ENCODE results near the gene SLC25A51. TPM values are rescaled to one million over a fixed set of nuclear protein-coding genes. Genes with fewer than 3 reads are reported as not detected.

Gene SLC25A51
- total and polyA plus RNA-seq, 2 experiments from 2014 or later = 10.4 to 29.2 TPM

DNA sequence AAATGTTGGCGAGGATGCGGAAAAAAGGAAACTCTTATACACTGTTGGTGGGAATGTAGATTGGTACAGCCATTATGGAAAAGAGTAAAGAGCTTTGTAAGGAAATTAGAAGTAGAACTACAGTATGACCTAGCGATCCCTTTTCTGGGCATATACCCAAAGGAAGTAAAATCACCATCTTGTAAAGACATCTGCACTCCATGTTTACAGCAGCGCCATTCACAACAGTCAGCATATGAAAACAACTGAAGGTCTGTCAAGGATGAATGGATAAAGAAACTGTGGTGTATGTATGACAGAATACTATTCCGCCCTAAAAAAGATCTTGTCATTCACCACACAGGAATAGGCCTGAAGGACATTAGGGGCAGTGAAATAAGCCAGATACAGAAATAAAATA lies 27.7 kb upstream of the SLC25A51 start:
- 96% methylated on average over 5 of the region's 5 CpGs for WGBS (ENCODE audit: low lambda C conversion rate, missing lambda C conversion rate)
- H3K79me2 ChIP-seq = peaks cover 14% of the 10 kb centered on the region
- H3K4me3 ChIP-seq = no peak overlapping the region
- H3K9me2 ChIP-seq (replicated peaks; ENCODE audit: insufficient read depth) = no peaks in the 10 kb centered on the region
- H3K27ac ChIP-seq = no peak overlapping the region
- H2AFZ ChIP-seq = no peak overlapping the region
- no peaks in the 10 kb centered on the region for H3K4me1 ChIP-seq (ENCODE audit: insufficient read depth)
- DNase-seq (ENCODE audit: low spot score) = no peak
- no peaks in the 10 kb centered on the region for H4K20me1 ChIP-seq (ENCODE audit: insufficient read depth, poor library complexity, severe bottlenecking)
- no peaks in the 10 kb centered on the region for H3K9me3 ChIP-seq (ENCODE audit: low read depth)
- no peaks in the 10 kb centered on the region for H3K36me3 ChIP-seq (replicated peaks; ENCODE audit: insufficient read depth, low read depth)
- TF ChIP-seq EZH2phosphoT487 (IDR thresholded peaks at IDR 0.05; ENCODE audit: low read depth, severe bottlenecking, unreplicated experiment) = no peak
- TF ChIP-seq, protein P1, sequence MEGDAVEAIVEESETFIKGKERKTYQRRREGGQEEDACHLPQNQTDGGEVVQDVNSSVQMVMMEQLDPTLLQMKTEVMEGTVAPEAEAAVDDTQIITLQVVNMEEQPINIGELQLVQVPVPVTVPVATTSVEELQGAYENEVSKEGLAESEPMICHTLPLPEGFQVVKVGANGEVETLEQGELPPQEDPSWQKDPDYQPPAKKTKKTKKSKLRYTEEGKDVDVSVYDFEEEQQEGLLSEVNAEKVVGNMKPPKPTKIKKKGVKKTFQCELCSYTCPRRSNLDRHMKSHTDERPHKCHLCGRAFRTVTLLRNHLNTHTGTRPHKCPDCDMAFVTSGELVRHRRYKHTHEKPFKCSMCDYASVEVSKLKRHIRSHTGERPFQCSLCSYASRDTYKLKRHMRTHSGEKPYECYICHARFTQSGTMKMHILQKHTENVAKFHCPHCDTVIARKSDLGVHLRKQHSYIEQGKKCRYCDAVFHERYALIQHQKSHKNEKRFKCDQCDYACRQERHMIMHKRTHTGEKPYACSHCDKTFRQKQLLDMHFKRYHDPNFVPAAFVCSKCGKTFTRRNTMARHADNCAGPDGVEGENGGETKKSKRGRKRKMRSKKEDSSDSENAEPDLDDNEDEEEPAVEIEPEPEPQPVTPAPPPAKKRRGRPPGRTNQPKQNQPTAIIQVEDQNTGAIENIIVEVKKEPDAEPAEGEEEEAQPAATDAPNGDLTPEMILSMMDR (IDR thresholded peaks at IDR 0.05; ENCODE audit: poor library complexity) = no peak
- TF ChIP-seq EZH2 (IDR thresholded peaks at IDR 0.05; ENCODE audit: borderline replicate concordance) = no peak
- H3K27me3 ChIP-seq = no peaks in the 10 kb centered on the region
- H3K4me2 ChIP-seq = no peak overlapping the region

DNA sequence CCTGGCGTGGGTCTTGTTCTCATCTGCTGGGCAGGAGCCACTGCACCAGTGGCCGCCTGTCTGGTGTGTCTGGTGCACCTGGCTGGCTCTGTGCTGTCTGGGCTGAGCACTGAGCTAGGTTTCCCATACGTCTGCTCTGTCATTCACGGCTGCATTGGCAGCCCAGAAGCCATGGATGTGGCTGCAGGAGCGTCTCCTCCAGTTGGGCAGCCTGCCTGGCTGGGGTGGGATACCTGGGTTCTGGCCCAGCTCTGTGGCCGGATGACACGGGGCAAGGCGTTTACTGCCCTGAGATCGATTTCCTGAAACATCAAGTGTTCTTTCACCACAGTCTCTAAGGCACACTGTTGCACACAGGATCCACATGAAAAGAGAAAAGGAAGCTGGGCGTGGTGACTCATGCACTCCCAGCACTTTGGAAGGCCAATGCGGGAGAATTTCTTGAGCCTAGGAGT lies 25.5 kb upstream of the SLC25A51 start:
- 87% methylated on average over 11 of the region's 11 CpGs for WGBS (ENCODE audit: low lambda C conversion rate, missing lambda C conversion rate)

DNA sequence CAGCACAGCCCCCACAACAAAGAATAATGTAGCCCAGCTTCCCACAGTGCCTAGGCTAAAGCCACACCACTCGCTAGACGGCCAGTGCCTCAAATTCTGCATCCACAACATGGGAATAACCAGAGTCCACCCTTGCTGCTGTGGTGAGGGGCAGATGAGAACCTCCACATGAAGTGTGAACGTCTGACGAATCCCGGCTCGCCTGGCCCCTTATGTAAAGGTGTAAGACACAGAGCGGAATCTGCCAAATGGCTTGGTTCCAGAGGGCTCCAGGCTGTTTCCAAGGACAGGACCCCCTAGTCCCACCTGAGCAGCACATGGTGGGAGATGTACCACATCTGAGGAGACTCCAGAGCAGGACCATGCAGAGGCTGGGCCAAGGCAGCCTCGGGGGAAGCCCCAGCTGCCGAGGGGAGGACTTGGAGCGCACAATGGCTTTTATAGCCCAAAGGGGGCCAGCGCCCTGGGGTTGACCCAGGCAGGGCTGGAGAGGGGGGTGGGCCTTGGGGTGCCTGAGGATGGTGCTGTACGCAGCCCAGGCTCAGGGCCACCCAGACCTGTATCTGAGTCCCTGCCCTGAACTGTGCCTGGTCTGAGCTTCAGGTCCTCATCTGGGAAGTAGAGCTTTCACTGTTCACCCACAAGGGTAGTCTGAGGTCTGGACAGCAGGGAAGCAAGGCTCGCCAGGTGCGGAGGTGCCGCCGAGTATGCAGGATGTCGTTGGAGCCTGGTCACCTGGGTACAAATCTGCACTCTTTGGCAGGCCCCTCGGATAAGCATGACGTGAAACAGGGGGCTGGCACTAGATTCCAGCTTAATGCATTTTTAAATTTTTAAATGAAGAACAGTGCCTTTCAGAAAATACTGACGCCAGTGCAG lies 24.9 kb upstream of the SLC25A51 start:
- Histone ChIP-seq H3K79me2 (peaks cover 21% of the 10 kb centered on the region), H3K27ac (no peak overlapping the region), H3K36me3 (replicated peaks; ENCODE audit: insufficient read depth, low read depth) (no peaks in the 10 kb centered on the region), H3K9me2 (replicated peaks; ENCODE audit: insufficient read depth) (no peaks in the 10 kb centered on the region), H3K27me3 (no peaks in the 10 kb centered on the region), H3K4me1 (ENCODE audit: insufficient read depth) (no peaks in the 10 kb centered on the region), H2AFZ (no peak overlapping the region), H3K9me3 (ENCODE audit: low read depth) (no peaks in the 10 kb centered on the region), H3K4me2 (no peak overlapping the region), H4K20me1 (ENCODE audit: insufficient read depth, poor library complexity, severe bottlenecking) (no peaks in the 10 kb centered on the region), H3K4me3 (no peak overlapping the region)
- DNase-seq (ENCODE audit: low spot score) = no peak
- 91% methylated on average over 20 of the region's 20 CpGs for WGBS (ENCODE audit: low lambda C conversion rate, missing lambda C conversion rate)
- TF ChIP-seq EZH2 (IDR thresholded peaks at IDR 0.05; ENCODE audit: borderline replicate concordance) = no peak
- TF ChIP-seq EZH2phosphoT487 (IDR thresholded peaks at IDR 0.05; ENCODE audit: low read depth, severe bottlenecking, unreplicated experiment) = no peak
- TF ChIP-seq, protein P1 (IDR thresholded peaks at IDR 0.05; ENCODE audit: poor library complexity) = no peak

More for the DNA sequence above, 25.5 kb upstream of the SLC25A51 start:
- TF ChIP-seq EZH2 (IDR thresholded peaks at IDR 0.05; ENCODE audit: borderline replicate concordance) = no peak
- no peak for TF ChIP-seq EZH2phosphoT487 (IDR thresholded peaks at IDR 0.05; ENCODE audit: low read depth, severe bottlenecking, unreplicated experiment)
- TF ChIP-seq, protein P1 (IDR thresholded peaks at IDR 0.05; ENCODE audit: poor library complexity) = no peak
- DNase-seq (ENCODE audit: low spot score) = no peak
- Histone ChIP-seq H2AFZ (no peak overlapping the region), H3K9me2 (replicated peaks; ENCODE audit: insufficient read depth) (no peaks in the 10 kb centered on the region), H3K27ac (no peak overlapping the region), H3K4me2 (no peak overlapping the region), H3K79me2 (peaks cover 20% of the 10 kb centered on the region), H3K4me3 (no peak overlapping the region), H4K20me1 (ENCODE audit: insufficient read depth, poor library complexity, severe bottlenecking) (no peaks in the 10 kb centered on the region), H3K27me3 (no peaks in the 10 kb centered on the region), H3K9me3 (ENCODE audit: low read depth) (no peaks in the 10 kb centered on the region), H3K36me3 (replicated peaks; ENCODE audit: insufficient read depth, low read depth) (no peaks in the 10 kb centered on the region), H3K4me1 (ENCODE audit: insufficient read depth) (no peaks in the 10 kb centered on the region)
